Inflammatory macrophage (primary cell): Measurements from ENCODE around the gene RBMS3.
"Not testable (repeated sequence)": the region's sequence is repeated elsewhere in the genome, so short reads cannot be mapped to it uniquely, and the experiment has no call there.

Experiments used
- DNase-seq, 2 donors: peaks; one replicate each; pipeline ENCODE4 v3.0.0-alpha.2; 2020 to 2022

Gene RBMS3

GRCh38 chr3:29312960-29313452 is 32.1 kb downstream of the RBMS3 start:
- no peak for DNase-seq

GRCh38 chr3:29313981-29314726 is 33.3 kb downstream of the RBMS3 start:
- no peak for DNase-seq

- no peak for DNase-seq
These were observed 33.8 kb downstream of the RBMS3 start for GRCh38 chr3:29314727-29315088.

- no peak for DNase-seq
These were observed 36.8 kb downstream of the RBMS3 start for GRCh38 chr3:29317659-29318173.

- DNase-seq, result no peak
These were observed 37.4 kb downstream of the RBMS3 start for GRCh38 chr3:29318251-29318650.

- DNase-seq, result no peak
These were observed 38.4 kb downstream of the RBMS3 start for GRCh38 chr3:29319262-29319661.

- no peak for DNase-seq
These were observed 38.9 kb downstream of the RBMS3 start for GRCh38 chr3:29319798-29320197.

GRCh38 chr3:29322586-29322985 is 41.7 kb downstream of the RBMS3 start:
- no peak for DNase-seq

- peak; percentile 33 to 40 for DNase-seq
These were observed 43.3 kb downstream of the RBMS3 start for GRCh38 chr3:29324180-29324651.

- not testable (repeated sequence) for DNase-seq
These were observed 45.7 kb downstream of the RBMS3 start for GRCh38 chr3:29326540-29326939.

- no peak for DNase-seq
These were observed 49.4 kb downstream of the RBMS3 start for GRCh38 chr3:29329986-29330890.

GRCh38 chr3:29331035-29331434 is 50.2 kb downstream of the RBMS3 start:
- no peak for DNase-seq

GRCh38 chr3:29331456-29332194 is 50.8 kb downstream of the RBMS3 start:
- DNase-seq, result no peak

GRCh38 chr3:29332195-29332637 is 51.3 kb downstream of the RBMS3 start:
- DNase-seq, result no peak

- DNase-seq, result no peak
These were observed 52.7 kb downstream of the RBMS3 start for GRCh38 chr3:29333576-29333975.

- DNase-seq, result no peak
These were observed 53.8 kb downstream of the RBMS3 start for GRCh38 chr3:29334706-29335105.

- peak; percentile 27 to 43 for DNase-seq
These were observed 54.6 kb downstream of the RBMS3 start for GRCh38 chr3:29335438-29335837.

- no peak for DNase-seq
These were observed 55.1 kb downstream of the RBMS3 start for GRCh38 chr3:29335943-29336342.

GRCh38 chr3:29337565-29337964 is 56.7 kb downstream of the RBMS3 start:
- no peak for DNase-seq

GRCh38 chr3:29338377-29338776 is 57.5 kb downstream of the RBMS3 start:
- DNase-seq, result no peak

GRCh38 chr3:29339016-29339833 is 58.4 kb downstream of the RBMS3 start:
- DNase-seq, result no peak

GRCh38 chr3:29344154-29344553 is 63.3 kb downstream of the RBMS3 start:
- DNase-seq, result no peak
